Effector memory CD4-positive, alpha-beta T cell (primary cell): ENCODE data around the gene KIF16B.
"Not testable (repeated sequence)": the region's sequence is repeated elsewhere in the genome, so short reads cannot be mapped to it uniquely, and the experiment has no call there.

ENCODE experiments used
- DNase-seq, 3 donors: peaks; one replicate each; pipeline ENCODE4 v3.0.0-alpha.2; 2020
- H3K27ac ChIP-seq: 2 replicates; pipeline ENCODE4 v1.7.0; 2013; ENCODE audit warnings: mild to moderate bottlenecking, low read length, moderate library complexity; ENCODE audit not compliant: insufficient read depth, poor library complexity, severe bottlenecking
- H3K27me3 ChIP-seq: replicated peaks from 2 replicates; pipeline ENCODE4 v1.7.0; 2013; ENCODE audit warnings: mild to moderate bottlenecking, low read length; ENCODE audit not compliant: insufficient read depth, control insufficient read depth, poor library complexity, severe bottlenecking
- H3K36me3 ChIP-seq: 2 replicates; pipeline ENCODE4 v1.7.0; 2013; ENCODE audit warnings: mild to moderate bottlenecking, low read length, moderate library complexity; ENCODE audit not compliant: control insufficient read depth, insufficient read depth
- H3K4me1 ChIP-seq: 2 replicates; pipeline ENCODE4 v1.7.0; 2013; ENCODE audit warnings: low read length, mild to moderate bottlenecking; ENCODE audit not compliant: control insufficient read depth, insufficient read depth, poor library complexity, severe bottlenecking
- H3K4me3 ChIP-seq: 2 replicates; pipeline ENCODE4 v1.7.0; 2013; ENCODE audit warnings: low read length, low read depth, mild to moderate bottlenecking; ENCODE audit not compliant: insufficient read depth, poor library complexity, severe bottlenecking
- H3K9me3 ChIP-seq: 2 replicates; pipeline ENCODE4 v1.7.0; 2013; ENCODE audit warnings: mild to moderate bottlenecking, low read length, moderate library complexity; ENCODE audit not compliant: control insufficient read depth

The KIF16B gene

GRCh38 chr20:16446246-16446645 lies 127.0 kb downstream of the KIF16B start:
- H3K4me3 ChIP-seq, result no peak overlapping the region
- DNase-seq, result no peak
- H3K4me1 ChIP-seq, result no peaks in the 10 kb centered on the region
- H3K9me3 ChIP-seq, result no peaks in the 10 kb centered on the region
- no peaks in the 10 kb centered on the region for H3K36me3 ChIP-seq
- no peaks in the 10 kb centered on the region for H3K27me3 ChIP-seq
- H3K27ac ChIP-seq, result no peak overlapping the region

DNA sequence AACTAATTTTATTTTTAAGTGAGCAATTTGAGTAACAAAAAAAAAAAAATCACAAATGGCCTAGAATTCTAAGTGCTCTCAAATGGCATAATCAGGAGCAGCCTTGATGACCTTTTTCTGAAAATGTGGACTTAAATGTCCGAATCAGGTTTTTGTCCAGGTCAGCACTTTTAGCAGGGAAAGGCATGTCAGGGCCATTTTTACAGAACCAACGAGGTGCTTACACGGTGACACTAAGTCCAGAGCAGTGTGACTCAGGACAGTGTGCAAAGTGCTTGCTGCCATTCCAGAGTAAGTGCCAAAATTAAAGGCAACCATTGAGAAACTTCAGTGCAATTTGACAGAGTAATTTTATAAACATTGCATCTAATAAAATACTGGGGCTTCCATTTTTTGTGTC lies 127.8 kb downstream of the KIF16B start:
- no peaks in the 10 kb centered on the region for H3K9me3 ChIP-seq
- H3K27ac ChIP-seq, result no peak overlapping the region
- H3K27me3 ChIP-seq, result no peaks in the 10 kb centered on the region
- no peak for DNase-seq
- H3K4me3 ChIP-seq, result no peak overlapping the region
- no peaks in the 10 kb centered on the region for H3K36me3 ChIP-seq
- no peaks in the 10 kb centered on the region for H3K4me1 ChIP-seq

DNA sequence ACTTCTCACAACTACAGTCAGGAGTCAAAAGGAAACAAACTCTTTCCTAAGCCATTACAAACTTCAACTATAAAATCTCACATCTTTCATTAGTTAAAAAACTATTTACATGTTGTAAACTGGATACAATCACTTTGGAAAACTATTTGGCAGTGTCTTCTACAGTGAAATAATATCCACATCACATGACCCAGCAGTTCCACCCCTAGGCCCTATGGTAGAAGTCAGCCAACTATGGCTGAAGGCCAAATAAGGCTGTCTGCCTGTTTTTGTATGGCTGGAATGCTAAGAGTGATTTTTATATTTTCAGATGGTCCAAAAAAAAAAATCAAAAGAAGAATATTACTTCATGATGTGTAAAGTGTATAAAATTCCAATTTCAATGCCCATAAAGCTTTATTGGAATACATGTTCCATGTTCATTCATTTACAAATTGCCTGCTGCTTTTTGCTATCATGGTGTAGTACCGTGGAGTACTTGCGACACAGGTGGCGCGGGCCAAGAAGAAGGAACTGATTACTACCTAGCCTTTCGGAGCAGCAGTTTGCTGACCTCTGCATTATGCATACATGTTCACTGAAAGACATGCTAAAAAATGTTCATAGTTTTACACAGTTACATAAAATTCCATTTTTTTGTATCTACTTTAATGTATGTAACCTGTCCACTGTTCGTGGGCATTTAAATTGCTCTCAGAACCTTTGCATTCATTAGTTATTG lies 129.0 kb downstream of the KIF16B start:
- Histone ChIP-seq H3K36me3 (no peaks in the 10 kb centered on the region), H3K4me1 (no peaks in the 10 kb centered on the region), H3K9me3 (no peaks in the 10 kb centered on the region), H3K4me3 (no peak overlapping the region), H3K27ac (no peak overlapping the region), H3K27me3 (no peaks in the 10 kb centered on the region)
- no peak for DNase-seq

DNA sequence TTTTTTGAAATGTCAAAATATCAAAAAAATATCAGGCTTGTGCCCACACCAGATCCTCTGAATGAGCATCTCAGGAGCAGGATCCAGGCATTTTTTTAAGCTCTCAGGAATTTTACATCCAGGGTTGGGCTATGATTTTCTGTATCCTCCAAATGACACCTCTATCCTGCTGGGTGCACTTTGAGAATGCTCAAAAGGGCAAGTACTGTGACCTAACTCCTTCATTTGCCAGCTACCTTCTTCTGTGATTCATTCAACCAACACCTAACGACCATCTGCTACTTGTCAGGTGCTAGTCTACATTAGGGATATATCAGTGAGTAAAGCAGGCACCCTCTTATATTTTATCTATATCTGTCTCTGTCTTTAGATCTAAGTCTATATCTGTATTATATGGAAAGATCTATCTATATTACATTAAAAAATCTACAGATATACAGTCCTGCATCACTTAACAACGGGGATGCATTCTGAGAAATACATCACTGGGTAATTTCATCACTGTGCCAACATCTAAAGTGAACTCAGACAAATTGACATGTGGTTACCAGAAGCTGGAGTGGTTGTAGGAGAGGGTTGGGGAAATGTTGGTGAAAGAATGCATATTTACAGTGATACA lies 131.6 kb downstream of the KIF16B start:
- H3K36me3 ChIP-seq, result no peaks in the 10 kb centered on the region
- H3K4me3 ChIP-seq, result no peak overlapping the region
- no peak for DNase-seq
- H3K27me3 ChIP-seq, result no peaks in the 10 kb centered on the region
- H3K27ac ChIP-seq, result no peak overlapping the region
- no peaks in the 10 kb centered on the region for H3K4me1 ChIP-seq
- H3K9me3 ChIP-seq, result no peaks in the 10 kb centered on the region

DNA sequence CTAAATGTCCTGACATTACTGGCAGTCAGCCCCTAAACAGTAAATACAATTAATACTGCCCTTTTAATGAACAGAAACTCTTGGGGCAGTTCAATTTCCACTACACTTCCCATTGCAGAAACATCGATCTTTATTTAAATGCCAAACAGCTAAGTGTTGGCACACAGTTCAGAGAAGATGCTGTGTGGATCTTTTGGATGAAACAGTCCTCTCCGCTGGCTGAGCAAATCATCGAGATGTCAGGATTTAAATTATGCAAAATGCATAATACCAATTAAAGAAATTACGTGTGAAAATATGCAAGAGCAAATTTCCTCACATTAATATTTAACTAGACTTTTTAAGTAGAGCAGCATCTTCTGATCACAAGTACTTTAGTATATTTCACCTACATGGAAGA lies 132.6 kb downstream of the KIF16B start:
- Histone ChIP-seq H3K4me1 (no peaks in the 10 kb centered on the region), H3K9me3 (no peaks in the 10 kb centered on the region), H3K27ac (no peak overlapping the region), H3K27me3 (no peaks in the 10 kb centered on the region), H3K36me3 (no peaks in the 10 kb centered on the region), H3K4me3 (no peak overlapping the region)
- no peak for DNase-seq

DNA sequence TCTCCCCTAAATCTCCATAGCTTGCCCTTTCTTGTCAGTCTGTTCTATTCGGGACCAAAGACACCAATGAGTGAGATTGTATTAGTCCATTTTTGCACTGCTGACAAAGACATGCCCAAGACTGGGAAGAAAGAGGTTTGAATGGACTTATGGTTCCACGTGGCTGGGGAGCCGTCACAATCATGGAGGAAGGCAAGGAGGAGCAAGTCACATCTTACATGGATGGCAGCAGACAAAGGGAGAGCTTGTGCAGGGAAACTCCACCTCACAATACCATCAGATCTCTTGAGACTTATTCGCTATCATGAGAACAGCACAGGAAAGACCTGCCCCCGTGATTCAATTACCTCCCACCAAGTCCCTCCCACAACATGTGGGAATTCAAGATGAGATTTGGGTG lies 133.7 kb downstream of the KIF16B start:
- H3K9me3 ChIP-seq, H3K27ac ChIP-seq, DNase-seq, H3K4me3 ChIP-seq, H3K36me3 ChIP-seq, H3K4me1 ChIP-seq, H3K27me3 ChIP-seq: not testable (repeated sequence)

DNA sequence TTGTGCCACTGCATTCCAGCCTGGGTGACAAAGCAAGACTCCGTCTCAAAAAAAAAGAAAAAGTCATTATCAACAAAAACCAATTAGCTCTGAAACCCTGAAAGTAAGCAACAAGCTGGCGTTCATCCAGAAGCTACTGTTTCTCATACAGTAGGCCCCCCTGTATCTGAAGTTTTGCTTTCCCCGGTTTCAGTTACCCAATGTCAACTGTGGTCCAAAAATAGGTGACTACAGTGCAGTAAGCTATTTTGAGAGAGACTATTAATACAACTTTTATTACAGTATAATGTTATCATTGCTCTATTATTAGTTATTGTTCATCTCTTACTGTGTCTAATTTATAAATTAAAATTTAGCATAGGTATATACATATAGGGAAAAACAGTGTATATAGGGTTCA lies 135.1 kb downstream of the KIF16B start:
- Histone ChIP-seq H3K27ac (no peak overlapping the region), H3K36me3 (no peaks in the 10 kb centered on the region)
- no peak for DNase-seq

GRCh38 chr20:16437387-16437996 lies 135.8 kb downstream of the KIF16B start:
- no peaks in the 10 kb centered on the region for H3K9me3 ChIP-seq
- H3K4me3 ChIP-seq, result no peak overlapping the region

More for the DNA sequence above, 135.1 kb downstream of the KIF16B start:
- Histone ChIP-seq H3K27me3 (no peaks in the 10 kb centered on the region), H3K4me3 (no peak overlapping the region), H3K4me1 (no peaks in the 10 kb centered on the region), H3K9me3 (no peaks in the 10 kb centered on the region)

GRCh38 chr20:16434062-16434664 lies 139.1 kb downstream of the KIF16B start:
- Histone ChIP-seq H3K4me1 (no peaks in the 10 kb centered on the region), H3K4me3 (no peak overlapping the region), H3K27ac (no peak overlapping the region), H3K9me3 (no peaks in the 10 kb centered on the region), H3K27me3 (no peaks in the 10 kb centered on the region), H3K36me3 (no peaks in the 10 kb centered on the region)
- DNase-seq, result peak in 2 of 3 donors; percentile 0 to 9

More at GRCh38 chr20:16437387-16437996, 135.8 kb downstream of the KIF16B start:
- Histone ChIP-seq H3K36me3 (no peaks in the 10 kb centered on the region), H3K4me1 (no peaks in the 10 kb centered on the region), H3K27ac (no peak overlapping the region), H3K27me3 (no peaks in the 10 kb centered on the region)
- no peak for DNase-seq

- DNase-seq, result no peak
- Histone ChIP-seq H3K36me3 (no peaks in the 10 kb centered on the region), H3K27ac (no peak overlapping the region), H3K9me3 (no peaks in the 10 kb centered on the region), H3K27me3 (no peaks in the 10 kb centered on the region), H3K4me1 (no peaks in the 10 kb centered on the region), H3K4me3 (no peak overlapping the region)
These were observed 140.0 kb downstream of the KIF16B start for GRCh38 chr20:16433293-16433580.
